ENCODE measurements around the gene SRCIN1. TPM values are rescaled to one million over a fixed set of nuclear protein-coding genes. Genes with fewer than 3 reads are reported as not detected.

Gene SRCIN1
- total RNA-seq, 1 experiment from 2014 or later: 6.9 TPM

DNA sequence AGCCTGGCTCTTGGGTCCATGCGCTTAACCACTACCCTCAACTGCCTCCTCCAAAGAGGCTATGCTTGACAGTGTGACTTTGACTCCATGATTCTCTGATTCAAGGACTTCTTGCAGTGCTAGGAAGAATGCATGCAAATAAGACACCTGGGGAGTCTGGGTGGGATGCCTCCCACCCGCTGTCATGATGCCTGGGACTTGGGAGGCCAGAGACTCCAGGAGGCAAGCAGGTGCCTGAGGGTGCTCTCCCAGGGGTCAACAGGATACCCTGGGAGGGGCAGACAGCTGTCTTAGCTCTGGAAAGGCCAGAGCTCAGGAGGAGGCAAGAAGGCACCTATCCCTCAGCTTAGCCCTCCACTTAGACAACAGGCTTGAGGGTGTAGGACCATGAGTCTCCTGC, 38.4 kb downstream of the SRCIN1 start:
- Histone ChIP-seq H3K27me3 (ENCODE audit: insufficient read depth, low read length) (peaks cover 66% of the 10 kb centered on the region), H3K14ac (ENCODE audit: insufficient read depth, low read length) (no peak overlapping the region), H3K9ac (ENCODE audit: extremely low read depth, insufficient read length, low read length) (no peak overlapping the region), H2AK5ac (ENCODE audit: insufficient read length, low read length) (no peak overlapping the region), H3K23me2 (ENCODE audit: insufficient read length, low read depth, low read length, poor library complexity, severe bottlenecking) (peaks cover 17% of the 10 kb centered on the region), H2BK15ac (ENCODE audit: low read depth, low read length) (no peak overlapping the region), H3K9me3 (ENCODE audit: control insufficient read depth, low read depth, low read length) (no peaks in the 10 kb centered on the region), H3T11ph (ENCODE audit: low read length) (no peak overlapping the region), H3K79me2 (ENCODE audit: insufficient read depth, low read length) (no peaks in the 10 kb centered on the region), H3K79me1 (ENCODE audit: insufficient read depth, low read depth, low read length, poor library complexity, severe bottlenecking) (no peaks in the 10 kb centered on the region), H2BK5ac (ENCODE audit: insufficient read length, low read length) (no peak overlapping the region), H3K4me2 (ENCODE audit: insufficient read depth, insufficient read length, low read length) (no peak overlapping the region), H4K91ac (ENCODE audit: insufficient read length, low read depth, low read length) (no peak overlapping the region), H4K5ac (ENCODE audit: insufficient read length, low read depth, low read length) (no peak overlapping the region), H3K23ac (ENCODE audit: insufficient read length, low read depth, low read length) (no peak overlapping the region), H3K4ac (ENCODE audit: low read depth, low read length) (no peak overlapping the region), H3K56ac (ENCODE audit: insufficient read length, low read depth, low read length) (no peak overlapping the region), H4K8ac (replicated peaks; ENCODE audit: insufficient read length, low read depth, low read length) (no peak overlapping the region), H4K20me1 (ENCODE audit: control insufficient read depth, insufficient read depth, insufficient read length) (no peaks in the 10 kb centered on the region), H2BK120ac (ENCODE audit: low read depth, low read length, poor library complexity, severe bottlenecking) (no peak overlapping the region), H2AFZ (ENCODE audit: low read length) (no peak overlapping the region), H3K4me1 (ENCODE audit: insufficient read depth, low read length) (0 out of 2 replicates have a peak, but pooled peaks cover 3% of the 10 kb centered on the region), H2BK12ac (ENCODE audit: insufficient read length, low read depth, low read length) (no peak overlapping the region), H3K27ac (ENCODE audit: insufficient read length, low read depth, low read length) (no peak overlapping the region), H3K18ac (ENCODE audit: insufficient read length, low read depth, low read length) (no peak overlapping the region), H2BK20ac (ENCODE audit: low read depth, low read length, poor library complexity, severe bottlenecking) (no peak overlapping the region)
- Mint-ChIP-seq H3K36me3 (ENCODE audit: insufficient read depth in 1 of 3, low read depth in 3 of 3) (no peaks in the 10 kb centered on the region), H3K4me3 (no peak overlapping the region), H3K27me3 (ENCODE audit: low read depth) (peaks cover 100% of the 10 kb centered on the region), H3K27ac (no peak overlapping the region), H3K4me1 (peaks cover 23 to 46% of the 10 kb centered on the region in 2 experiments), H3K9me3 (no peaks in the 10 kb centered on the region; a peak in 2 of 5 replicates)
- no peak for DNase-seq
- TF ChIP-seq, protein P1, sequence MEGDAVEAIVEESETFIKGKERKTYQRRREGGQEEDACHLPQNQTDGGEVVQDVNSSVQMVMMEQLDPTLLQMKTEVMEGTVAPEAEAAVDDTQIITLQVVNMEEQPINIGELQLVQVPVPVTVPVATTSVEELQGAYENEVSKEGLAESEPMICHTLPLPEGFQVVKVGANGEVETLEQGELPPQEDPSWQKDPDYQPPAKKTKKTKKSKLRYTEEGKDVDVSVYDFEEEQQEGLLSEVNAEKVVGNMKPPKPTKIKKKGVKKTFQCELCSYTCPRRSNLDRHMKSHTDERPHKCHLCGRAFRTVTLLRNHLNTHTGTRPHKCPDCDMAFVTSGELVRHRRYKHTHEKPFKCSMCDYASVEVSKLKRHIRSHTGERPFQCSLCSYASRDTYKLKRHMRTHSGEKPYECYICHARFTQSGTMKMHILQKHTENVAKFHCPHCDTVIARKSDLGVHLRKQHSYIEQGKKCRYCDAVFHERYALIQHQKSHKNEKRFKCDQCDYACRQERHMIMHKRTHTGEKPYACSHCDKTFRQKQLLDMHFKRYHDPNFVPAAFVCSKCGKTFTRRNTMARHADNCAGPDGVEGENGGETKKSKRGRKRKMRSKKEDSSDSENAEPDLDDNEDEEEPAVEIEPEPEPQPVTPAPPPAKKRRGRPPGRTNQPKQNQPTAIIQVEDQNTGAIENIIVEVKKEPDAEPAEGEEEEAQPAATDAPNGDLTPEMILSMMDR (conservative IDR thresholded peaks at IDR 0.05): no peak
- no CpG with 5 or more reads among the region's 2 CpGs for WGBS (ENCODE audit: extremely low coverage, insufficient read length, low lambda C conversion rate)

Measured in H9 (cell line).